Measurements from ENCODE around the gene SPATA33.
"Not testable (repeated sequence)": the region's sequence is repeated elsewhere in the genome, so short reads cannot be mapped to it uniquely, and the experiment has no call there.

Gene SPATA33

DNA sequence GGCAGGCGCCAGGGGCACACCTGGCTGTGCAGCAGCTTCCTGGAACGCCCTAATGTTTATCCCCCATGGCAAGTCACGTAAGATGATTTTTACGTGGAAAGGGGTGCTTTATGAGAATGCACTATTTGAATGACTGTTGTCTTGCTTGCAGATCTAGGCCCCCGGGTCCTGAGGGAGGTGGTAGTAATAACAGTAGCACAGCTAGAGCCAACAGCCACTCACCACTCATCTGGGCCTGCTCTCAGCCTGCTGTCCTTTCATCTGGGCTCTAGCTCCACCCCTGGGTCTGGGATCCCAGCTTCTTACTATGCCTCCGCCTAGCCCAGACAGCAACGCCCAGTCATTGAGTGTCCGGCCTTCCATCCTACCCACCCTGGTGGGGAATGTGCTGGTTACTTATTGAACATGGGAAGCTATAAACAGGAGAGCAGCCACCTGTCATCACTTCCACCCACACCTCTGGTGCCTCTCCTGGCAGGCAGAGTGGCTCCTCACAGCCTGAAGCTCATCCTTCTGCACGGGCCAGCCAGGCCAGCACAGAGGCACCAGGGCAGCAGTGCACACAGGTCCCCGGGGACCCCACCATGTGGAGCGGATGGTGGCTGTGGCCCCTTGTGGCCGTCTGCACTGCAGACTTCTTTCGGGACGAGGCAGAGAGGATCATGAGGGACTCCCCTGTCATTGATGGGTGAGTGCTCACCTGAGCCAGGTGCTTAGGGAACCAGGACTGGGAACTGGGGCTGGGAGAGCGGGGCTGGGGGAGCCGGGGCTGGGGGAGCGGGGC lies 27.6 kb upstream of the SPATA33 start:
- no peak for DNase-seq (ENCODE audit: low read depth)

DNA sequence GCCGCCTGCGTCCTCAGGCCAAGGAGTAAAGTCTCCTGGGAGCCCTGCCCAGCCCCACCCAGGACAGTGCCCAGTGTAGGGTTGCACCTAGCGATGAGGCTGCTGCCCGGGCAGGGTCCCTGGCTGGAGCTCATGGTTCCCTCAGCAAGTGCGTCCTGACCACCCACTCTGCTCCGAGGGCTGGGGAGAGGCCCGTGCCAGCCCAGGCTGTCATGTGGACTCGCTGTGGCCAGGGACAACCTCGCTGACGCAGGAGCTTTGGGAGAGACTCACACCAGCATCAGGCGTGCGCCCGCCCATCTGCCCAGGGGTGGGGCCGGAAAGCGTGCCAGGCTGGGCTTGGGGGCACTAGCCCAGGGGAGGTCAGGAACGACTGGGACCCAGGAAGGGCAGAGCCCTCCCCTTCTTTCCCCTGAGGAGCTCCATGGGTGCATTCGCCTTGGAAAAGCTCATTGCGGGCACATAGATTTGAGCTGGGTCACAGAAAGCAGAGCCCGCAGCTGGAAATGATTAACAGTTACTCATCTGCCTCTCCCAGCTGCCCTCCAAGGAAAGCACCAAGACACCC lies 24.5 kb upstream of the SPATA33 start:
- DNase-seq (ENCODE audit: low read depth): peak; percentile 77

DNA sequence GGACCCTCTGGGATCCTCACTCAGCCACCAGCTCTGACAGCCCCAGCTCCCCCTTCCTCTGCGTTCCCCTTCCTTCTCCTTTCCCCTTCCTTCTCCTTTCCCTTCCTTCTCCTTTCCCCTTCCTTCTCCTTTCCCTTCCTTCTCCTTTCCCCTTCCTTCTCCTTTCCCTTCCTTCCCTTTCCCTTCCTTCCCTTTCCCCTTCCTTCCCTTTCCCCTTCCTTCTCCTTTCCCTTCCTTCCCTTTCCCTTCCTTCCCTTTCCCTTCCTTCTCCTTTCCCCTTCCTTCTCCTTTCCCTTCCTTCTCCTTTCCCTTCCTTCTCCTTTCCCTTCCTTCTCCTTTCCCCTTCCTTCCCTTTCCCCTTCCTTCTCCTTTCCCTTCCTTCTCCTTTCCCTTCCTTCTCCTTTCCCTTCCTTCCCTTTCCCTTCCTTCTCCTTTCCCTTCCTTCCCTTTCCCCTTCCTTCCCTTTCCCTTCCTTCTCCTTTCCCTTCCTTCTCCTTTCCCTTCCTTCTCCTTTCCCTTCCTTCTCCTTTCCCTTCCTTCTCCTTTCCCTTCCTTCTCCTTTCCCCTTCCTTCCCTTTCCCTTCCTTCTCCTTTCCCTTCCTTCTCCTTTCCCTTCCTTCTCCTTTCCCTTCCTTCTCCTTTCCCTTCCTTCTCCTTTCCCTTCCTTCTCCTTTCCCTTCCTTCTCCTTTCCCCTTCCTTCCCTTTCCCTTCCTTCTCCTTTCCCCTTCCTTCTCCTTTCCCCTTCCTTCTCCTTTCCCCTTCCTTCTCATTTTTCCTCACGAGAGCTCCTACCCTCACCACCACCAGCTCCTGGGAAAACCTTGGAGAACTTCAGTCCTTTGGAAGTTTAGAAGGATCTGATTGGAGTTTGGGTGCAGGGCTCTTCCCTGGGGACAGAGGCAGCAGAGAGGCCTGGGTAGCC lies 22.9 kb upstream of the SPATA33 start:
- DNase-seq (ENCODE audit: low read depth): not testable (repeated sequence)

DNA sequence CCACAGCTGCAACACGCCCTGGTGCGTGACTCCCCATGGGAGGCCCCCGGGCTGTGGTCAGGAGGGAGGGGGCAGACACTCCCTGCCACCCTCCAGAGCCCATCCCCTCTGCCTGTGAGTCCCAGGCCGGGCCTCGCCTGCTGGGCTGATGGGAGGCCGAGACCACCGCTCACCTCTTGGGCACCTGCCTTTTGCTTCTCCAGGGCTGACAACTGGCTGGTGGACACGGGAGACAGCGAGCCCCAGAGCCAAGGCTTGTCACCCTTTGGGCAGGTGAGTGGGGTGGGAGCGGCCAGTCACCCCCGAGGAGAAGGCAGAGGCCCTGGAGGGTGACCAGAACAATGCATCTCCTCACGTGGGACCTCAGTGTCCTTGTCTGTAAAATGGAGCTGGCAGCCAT lies 21.0 kb upstream of the SPATA33 start:
- DNase-seq (ENCODE audit: low read depth): no peak

DNA sequence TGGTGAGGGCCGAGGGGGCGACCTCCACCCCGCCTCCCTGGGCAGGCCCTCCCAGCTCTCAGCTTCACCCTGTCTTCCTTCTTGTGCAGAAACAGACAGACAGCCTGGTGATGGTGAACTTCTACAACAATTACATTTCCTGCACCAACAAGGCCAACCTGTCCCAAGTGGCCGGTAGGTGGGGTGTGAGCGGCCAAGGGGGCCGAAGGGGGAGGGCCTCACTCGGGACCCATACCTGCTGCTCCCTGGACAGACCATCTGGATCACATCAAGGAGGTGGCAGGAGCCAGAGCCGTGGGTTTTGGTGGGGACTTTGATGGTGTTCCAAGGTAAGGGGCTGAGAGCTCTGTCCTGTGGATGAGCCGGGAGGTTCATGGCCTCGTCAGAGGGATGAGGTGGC lies 20.3 kb upstream of the SPATA33 start:
- no peak for DNase-seq (ENCODE audit: low read depth)

DNA sequence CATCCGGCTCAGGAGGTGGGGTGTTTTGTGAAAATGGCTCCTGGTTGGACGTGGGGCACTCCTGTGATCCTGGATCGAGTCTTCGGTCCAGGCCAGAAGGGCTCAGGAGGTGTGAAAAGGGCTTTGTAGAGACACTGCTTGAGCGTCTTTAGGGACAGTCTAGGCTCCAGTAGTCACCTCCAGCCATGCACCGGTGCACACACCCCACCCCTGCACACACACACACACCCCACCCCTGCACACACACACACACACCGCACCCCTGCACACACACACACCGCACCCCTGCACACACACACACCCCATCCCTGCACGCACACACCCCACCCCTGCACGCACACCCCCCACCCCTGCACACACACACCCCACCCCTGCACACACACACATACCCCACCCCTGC lies 19.2 kb upstream of the SPATA33 start:
- DNase-seq (ENCODE audit: low read depth): no peak

DNA sequence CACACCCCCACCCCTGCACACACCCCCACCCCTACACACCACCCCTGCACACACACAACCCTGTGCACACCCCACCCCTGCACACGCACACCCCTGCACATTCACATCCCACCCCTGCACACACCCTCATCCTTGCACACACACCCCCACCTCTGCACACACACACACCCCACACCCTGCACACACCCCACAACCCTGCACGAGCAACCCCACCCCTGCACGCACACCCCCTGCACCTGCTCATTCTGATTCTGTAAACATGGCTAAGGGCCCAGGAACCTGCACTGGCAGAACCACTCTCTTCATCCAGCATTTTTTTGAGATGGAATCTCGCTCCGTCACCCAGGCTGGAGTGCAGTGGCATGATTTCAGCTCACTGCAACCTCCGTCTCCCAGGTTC lies 18.3 kb upstream of the SPATA33 start:
- no peak for DNase-seq (ENCODE audit: low read depth)

DNA sequence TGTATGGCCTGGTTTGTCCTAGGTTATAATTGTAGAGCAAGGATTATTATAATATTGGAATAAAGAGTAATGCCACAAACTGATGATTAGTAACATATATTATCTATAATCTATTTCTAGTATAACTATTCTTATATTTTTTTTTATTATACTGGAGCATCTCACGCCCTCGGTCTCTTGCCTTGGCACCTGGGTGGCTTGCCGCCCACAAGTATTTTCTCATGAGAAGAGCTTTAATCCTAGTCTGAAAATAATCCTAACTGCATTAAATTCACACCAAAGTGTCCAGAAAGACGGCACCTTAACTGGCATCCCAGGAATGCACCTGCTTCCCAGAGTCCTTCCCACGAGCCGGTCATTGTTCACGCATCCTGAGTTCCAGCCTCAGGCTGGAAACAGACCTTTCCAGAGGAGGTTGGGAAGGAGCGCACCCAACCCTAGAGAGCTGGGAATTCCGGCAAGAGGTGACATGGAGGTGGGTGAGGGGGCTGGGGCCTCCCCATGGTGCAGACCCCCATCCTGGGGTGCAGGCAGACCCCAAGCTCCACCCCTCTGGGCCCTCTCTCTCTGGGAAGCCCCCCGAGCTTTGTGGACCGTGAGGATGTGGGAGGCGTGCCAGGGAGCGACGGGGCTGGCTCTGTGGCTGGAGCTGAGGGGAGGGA lies 16.0 kb upstream of the SPATA33 start:
- no peak for DNase-seq (ENCODE audit: low read depth)

DNA sequence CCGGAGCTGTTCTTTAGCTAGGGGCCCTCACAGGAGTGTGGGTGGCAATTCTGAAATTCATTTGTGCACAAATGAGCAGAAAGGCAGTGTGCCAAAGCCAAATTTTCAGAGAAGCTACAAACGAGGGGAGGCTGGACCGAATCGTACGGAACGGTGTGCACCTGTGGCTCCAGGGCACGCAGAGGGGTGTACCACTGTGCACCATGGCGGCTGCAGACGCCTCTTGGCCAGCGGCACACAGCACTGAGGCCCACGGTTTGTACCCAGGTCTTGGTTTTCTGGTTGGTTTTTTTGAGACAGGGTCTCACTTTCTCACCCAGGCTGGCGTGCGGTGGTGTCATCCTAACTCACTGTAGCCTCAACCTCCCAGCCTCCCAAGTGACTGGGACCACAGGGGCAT lies 15.1 kb upstream of the SPATA33 start:
- no peak for DNase-seq (ENCODE audit: low read depth)

DNA sequence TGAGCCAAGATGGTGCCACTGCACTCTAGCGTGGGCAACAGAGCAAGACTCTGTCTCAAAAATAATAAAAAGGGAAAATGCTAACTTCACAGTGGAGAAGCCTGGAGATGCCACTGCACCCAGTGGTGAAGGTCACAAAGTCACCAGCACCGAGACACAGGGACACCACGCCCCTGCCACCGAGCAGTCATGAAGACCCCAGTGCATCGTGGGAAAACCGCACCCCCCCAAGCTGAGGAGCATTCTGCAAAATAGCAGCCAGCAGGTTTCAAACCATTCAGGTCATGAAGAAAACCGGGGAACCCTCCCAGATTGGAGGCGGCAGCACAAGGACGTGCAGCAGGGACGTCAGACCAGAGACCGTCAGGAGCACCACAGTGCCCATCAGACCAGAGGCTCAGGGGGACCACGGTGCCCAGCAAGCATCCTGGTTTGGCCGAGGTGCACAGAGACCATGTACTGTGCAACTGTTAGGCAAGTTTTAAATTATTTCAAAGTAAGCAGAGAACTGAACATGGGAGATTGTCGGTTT lies 13.8 kb upstream of the SPATA33 start:
- no peak for DNase-seq (ENCODE audit: low read depth)

DNA sequence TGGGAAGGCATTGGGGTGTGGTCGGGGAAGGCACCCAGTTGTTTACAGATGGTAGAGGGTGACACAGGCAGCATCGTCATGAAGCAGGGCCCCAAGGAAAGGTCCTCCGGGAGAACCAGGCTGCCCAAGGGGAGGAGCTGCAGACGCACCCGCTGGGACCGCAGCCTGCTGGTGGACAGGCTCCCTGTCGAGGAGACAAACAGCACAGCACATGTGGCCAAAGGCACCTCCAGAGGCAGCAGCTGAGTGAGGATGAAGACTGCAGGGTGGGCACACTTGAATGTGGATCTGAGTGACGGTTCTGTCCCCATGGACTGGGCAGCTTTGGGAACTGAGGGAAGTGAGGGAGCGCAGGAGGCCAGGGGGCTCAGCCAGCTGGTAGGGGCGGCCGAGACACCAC lies 12.5 kb upstream of the SPATA33 start:
- no peak for DNase-seq (ENCODE audit: low read depth)

DNA sequence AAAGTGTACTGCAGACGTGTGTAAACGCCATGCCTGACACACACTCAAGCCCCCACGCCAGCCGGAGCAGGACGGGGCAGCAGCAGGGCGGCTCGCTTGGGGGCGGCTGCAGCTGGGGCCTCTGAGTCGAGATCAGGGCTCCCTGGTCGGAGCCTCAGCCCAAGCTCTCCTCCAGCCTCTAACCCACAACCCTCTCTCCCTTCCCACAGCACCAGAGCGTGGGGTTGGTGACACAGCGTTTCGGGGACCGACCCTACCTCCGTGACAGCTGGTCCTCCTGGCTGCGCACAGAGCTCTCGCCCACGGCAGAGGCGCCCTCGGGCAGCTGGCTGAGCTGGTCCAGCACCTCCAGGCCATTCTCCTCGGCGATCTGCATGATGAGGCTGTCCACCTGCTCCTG lies 11.4 kb upstream of the SPATA33 start:
- DNase-seq (ENCODE audit: low read depth): no peak

DNA sequence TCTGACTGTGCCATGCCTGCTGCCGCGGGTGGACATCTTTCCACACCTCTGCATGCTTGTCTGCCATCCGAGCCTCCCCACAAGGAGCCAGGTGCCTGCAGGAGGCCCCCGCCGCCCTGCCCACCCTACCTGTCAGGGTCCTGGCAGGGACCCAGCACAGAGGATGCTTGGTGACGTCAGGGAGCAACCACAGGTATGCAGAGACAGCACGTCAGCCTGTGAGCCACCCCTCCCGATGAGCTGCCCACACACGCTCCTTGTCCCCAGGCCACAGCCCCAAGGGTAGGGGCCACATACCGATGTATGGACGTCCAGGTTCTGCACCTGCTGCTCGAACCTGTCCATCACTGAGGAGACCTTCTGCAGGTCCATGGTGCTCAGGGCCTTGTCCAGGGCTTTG lies 10.7 kb upstream of the SPATA33 start:
- no peak for DNase-seq (ENCODE audit: low read depth)

DNA sequence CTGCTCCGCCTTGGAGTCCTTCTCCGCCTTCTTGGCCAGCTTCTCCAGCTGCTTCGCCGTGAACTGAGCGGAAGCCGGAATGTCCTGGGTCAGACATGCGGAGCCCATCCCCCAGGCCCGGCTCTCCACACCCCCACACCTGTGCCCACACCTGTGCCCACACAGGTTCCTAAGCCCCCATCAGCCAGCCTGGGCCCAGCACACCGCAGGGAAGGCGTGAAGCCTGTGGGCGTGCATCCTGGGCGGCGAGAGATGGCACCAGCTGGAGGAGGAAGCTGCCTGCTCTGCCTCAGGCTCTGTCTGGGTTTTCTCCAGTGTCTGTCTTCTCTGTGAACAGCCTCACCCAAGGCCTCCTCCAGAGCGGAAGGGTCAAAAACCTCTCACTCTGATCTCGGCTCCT lies 6.1 kb upstream of the SPATA33 start:
- DNase-seq (ENCODE audit: low read depth): no peak

DNA sequence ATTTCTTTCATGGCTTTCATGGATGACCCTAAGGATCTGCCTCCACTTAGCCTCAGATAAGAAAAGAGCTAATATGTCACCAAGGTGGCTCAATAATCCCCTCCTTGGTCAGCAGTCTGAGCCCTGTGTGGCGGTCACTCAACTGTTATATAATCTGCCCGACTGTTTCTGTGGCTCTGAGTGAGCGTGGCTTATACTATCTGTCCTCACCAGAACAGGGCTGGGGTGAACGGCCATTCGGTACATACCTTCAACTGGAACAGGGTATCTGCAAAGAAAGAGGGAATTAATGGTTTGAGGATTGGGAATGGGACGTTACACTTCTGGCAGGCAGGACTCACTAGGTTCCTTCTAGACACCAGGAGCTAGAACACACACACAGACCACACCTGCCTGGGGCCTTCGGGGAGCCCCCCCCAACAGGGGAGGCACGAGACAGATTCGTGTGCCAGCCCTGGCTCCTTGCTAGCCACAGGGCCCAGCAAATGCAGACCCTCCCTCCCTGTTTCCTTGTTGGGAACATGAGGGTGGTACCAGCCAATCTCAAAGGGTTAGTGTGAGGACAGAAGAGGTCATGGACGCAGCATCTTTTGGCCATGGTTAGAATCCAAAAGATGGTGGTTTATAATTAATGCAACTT lies 3.9 kb upstream of the SPATA33 start:
- no peak for DNase-seq (ENCODE audit: low read depth)

DNA sequence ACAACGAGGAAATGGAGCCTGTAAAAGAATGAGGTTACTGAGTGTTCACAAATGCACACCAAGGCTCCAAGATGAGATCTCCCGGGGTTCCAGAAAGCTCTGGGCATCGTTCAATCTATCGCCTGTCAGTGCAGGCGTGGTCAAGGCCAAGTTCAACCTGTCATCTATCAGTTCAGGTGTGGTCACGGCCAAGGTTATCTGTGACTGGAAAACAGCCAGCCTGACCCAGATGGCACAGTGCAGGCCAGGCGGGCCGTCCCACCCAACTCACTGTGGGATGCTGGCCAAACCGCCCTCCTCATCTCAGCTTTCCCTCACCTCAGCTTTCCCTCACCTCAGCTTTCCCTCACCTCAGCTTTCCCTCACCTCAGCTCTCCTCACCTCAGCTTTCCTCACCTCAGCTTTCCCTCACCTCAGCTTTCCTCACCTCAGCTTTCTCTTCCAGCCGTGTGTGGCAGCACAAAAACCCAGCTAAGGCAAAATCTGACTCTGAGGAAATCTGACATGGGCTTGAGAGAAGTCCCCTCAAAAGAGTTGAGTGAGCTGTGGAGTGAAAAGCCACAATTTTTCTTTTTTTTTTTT lies 2.5 kb upstream of the SPATA33 start:
- DNase-seq (ENCODE audit: low read depth): no peak

DNA sequence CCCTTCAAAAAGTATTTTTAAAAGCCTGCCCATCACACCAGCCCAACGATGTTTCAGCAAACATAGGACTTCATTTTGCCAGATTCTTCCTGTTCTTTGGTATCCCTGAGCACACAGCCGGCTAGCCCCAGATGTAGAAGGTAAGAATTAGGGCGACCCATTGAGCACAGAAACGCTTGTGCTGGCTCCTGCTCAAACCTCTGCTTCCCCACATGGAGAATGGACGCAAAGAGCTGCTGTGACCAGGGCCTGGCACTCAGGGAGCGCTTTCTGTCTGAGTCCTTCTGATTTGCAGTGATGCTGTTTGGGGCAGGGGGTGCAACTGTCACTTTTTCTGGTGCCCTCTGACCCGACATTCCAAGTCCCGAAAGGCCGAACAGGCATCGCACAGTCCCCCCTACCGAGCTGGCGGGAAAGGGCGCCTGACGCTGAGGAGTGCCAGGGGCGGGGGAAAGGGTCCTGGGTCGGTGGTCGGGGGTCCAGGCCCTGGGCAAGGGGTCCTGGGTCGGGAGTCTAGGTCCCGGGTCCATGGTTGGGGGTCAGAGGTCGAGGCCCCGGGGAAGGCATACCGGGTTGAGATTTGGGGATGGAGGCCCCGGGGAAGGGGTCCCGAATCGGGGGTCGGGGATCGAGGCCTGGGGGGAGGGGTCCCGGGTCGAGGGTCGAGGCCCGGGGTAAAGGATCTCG lies 1.1 kb upstream of the SPATA33 start:
- DNase-seq (ENCODE audit: low read depth): no peak

DNA sequence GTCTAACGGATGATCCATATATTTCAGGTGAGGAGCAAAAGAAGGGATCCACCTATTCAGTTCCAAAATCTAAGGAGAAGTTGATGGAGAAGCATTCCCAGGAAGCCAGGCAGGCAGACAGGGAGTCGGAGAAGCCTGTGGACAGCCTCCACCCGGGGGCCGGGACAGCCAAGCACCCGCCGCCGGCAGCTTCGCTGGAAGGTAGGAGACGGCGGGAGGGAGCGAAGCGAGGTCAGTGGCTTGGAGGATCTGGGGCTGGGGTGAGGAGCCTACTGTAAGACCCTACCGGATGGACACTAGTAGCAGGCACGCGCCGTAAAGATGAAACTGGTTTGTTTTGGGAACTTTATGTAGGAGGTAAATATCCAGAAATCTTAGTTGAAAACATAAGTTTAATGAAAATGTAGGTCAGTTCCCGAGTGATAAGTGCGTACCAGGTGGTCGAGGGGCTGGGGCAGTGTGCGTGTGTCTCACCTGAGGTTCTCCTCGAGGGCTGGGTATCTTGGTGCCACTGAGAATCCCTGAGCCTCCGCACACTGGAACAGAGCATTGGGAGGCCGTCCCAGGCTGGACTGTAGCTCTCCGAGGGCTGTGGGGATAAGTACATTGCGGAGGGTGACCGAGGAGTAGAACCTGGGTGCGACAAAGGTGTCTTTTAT lies 714 bp downstream of the SPATA33 start:
- DNase-seq (ENCODE audit: low read depth): no peak

DNA sequence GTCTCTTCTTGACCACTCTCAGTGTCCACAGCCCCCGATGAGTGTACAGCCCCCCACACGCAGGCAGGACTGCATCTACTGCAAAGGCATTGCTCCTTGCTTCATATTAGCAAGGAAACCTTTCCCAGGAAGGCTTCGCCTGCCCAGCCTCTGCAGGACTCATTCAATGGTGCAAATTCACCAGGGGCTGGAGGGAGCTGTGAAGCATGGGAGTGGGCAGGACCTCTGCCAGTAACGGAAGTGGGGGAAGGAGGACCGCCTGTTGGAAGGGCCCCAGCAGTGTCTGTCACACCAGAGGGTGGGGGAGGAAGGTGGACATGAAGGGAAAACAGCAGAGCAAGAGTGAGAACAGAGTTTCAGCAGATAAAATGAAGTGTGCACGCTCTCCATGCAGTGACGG lies 2.5 kb downstream of the SPATA33 start:
- no peak for DNase-seq (ENCODE audit: low read depth)

DNA sequence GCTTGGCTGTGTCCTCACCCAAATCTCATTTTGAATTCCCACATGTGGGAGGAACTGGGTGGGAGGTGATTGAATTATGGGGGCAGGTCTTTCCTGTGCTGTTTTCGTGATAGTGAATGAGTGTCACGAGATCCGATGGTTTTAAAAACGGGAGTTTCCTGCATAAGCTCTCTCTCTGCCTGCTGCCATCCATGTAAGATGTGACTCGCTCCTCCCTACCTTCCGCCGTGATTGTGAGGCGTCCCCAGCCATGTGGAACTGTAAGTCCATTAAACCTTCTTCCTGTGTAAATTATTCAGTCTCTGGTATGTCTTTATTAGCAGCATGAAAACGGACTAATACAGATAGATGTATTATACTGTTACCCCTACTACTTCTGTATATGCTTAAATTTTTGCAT lies 3.6 kb downstream of the SPATA33 start:
- DNase-seq (ENCODE audit: low read depth): no peak

Measured in GM04504 (cell line).